Measurements from ENCODE around the gene DOLK. TPM values are rescaled to one million over a fixed set of nuclear protein-coding genes. Genes with fewer than 3 reads are reported as not detected.
"Not testable (repeated sequence)": the region's sequence is repeated elsewhere in the genome, so short reads cannot be mapped to it uniquely, and the experiment has no call there.

Gene DOLK
- 16.1 and 16.2 TPM in 2 replicates for total RNA-seq (2014; rRNA removed; shearing (Covaris generic))

DNA sequence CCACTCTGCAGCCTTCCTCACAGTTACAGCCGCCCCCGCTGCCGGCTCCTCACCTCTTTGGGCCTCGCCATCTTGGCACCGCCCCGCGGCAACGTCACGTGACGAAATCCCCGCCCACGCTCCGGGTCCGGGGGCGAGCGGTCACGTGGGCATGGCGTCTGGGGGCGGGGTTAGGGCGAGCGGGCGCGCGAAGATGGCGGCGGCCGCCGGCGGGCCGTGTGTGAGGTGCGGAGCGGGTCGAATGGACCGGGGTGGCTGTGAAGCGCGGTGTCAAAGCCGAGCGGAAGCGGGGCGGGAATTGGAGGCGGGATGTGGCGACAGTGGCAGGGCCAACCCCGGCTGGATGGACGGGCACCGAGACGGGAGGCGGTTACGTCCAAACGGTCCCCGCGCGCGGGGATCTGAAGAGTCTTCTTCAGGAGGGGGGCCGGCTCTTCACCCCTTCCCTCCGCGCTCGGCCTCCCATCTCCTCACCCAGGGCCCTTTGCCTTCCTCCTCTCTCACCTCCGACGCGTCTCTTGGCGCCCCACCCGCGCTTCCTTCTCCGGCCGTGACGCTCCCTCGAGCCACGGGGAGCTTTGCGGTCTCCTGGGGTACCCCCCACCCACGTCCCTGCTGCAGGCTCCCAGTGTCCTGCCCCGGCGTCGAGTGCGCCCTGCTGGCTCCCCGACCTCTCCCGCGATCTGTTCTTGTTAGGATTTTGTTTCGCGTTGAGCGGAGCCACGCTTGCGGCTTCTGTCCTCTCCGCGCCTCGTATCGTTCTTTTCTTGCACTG, at the start of gene DOLK, which contains the start of gene NUP188:
Gene DOLK (minus strand): TSS at position 77 of the 775 bp plus-strand sequence. CDS start 300 bp downstream, outside the sequence.
Gene NUP188 (plus strand): TSS at position 173 of the 775 bp plus-strand sequence. CDS start 21 bp downstream, at position 194.
- peak; percentile 84 for DNase-seq (ENCODE audit: low read depth)

- DNase-seq (ENCODE audit: low read depth) = no peak
Measured at GRCh38 chr9:128995791-128996190, 48.4 kb upstream of the DOLK start.

GRCh38 chr9:128992995-128993394, 45.6 kb upstream of the DOLK start:
- DNase-seq (ENCODE audit: low read depth) = peak; percentile 15

GRCh38 chr9:128987805-128988204, 40.4 kb upstream of the DOLK start:
- peak; percentile 68 for DNase-seq (ENCODE audit: low read depth)

DNA sequence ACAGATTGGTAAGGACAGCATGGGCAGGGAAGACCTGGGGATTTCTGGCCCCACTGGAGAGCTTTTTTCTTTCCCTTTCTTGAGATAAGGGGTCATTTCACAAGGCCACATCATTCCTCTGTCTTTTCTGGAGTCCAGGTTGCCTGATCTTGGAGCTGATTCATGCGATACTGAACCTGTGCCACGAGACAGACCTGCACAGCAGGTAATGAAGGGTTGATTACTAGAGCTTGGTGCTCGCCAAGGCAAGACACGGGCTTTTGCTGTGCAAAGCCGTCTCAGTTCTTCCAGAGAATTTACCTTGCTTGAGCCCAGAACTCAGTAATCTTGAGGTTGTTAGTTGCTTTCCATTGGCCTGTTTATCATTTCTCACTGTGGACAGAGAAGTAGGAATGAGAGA, 39.3 kb upstream of the DOLK start:
- no peak for DNase-seq (ENCODE audit: low read depth)

DNA sequence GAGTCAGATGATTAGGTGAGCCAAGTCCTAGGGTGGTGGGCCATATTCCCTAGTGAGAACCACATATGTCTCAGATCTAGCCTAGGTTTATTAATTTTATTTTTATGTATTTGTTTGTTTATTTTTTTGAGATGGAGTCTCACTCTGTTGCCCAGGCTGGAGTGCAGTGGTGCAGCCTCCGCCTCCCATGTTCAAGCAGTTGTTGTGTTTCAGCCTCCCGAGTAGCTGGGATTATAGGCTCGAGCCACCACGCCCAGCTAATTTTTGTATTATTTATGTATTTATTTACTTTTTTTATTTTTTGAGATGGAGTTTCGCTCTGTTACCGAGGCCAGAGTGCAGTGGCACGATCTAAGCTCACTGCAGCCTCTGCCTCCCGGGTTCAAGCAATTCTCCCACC, 36.1 kb upstream of the DOLK start:
- DNase-seq (ENCODE audit: low read depth) = no peak

DNA sequence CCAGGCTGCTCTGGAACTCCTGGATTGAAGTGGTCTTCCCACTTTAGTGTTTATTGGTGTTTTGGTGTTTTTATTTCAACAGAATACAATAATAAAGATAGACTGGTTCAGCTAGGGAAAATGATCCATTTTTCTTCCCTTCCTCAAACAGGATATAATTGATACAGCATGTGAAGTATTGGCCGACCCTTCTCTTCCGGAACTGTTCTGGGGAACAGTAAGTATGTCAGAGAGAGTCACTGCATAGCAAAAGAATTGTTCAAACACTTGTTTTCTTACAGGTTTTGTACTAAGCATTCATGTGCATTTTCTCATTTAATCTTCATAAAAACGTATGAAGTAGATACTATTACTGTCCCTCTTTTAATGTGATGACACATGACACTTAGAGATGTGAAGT, 31.7 kb upstream of the DOLK start:
- no peak for DNase-seq (ENCODE audit: low read depth)

GRCh38 chr9:128972956-128973355, 25.6 kb upstream of the DOLK start:
- peak; percentile 50 for DNase-seq (ENCODE audit: low read depth)

DNA sequence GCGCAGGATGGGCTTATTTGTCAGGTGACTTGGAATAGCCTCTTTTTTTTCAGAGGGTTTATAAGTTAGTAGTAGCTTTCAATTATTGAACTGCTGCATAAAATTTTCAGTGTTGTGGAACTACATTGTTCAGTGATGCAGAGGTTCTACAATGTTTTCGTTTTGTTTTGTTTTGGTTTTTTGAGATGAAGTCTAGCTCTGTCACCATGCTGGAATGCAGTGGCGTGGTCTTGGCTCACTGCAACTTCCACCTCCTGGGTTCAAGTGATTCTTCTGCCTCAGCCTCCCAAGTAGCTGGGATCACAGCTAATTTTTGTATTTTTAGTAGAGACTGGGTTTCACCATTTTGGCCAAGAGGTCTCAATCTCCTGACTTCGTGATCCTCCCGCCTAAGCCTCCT, 22.1 kb upstream of the DOLK start:
- DNase-seq (ENCODE audit: low read depth) = no peak

DNA sequence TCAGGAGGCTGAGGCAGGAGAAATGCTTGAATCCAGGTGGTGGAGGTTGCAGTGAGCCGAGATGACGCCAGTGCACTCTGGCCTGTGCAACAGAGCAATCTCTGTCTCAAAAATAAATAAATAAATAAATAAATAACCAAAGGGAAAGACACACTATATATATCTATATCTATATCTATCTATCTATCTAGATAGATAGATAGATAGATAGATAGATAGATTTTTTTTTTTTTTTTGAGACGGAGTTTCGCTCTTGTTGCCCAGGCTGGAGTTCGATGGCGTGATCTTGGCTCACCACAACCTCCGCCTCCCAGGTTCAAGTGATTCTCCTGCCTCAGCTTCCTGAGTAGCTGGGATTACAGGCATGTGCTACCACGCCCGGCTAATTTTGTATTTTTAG, 14.0 kb upstream of the DOLK start:
- DNase-seq (ENCODE audit: low read depth) = not testable (repeated sequence)

- DNase-seq (ENCODE audit: low read depth) = no peak
Measured at GRCh38 chr9:128947277-128947526, 201 bp downstream of the DOLK start.

DNA sequence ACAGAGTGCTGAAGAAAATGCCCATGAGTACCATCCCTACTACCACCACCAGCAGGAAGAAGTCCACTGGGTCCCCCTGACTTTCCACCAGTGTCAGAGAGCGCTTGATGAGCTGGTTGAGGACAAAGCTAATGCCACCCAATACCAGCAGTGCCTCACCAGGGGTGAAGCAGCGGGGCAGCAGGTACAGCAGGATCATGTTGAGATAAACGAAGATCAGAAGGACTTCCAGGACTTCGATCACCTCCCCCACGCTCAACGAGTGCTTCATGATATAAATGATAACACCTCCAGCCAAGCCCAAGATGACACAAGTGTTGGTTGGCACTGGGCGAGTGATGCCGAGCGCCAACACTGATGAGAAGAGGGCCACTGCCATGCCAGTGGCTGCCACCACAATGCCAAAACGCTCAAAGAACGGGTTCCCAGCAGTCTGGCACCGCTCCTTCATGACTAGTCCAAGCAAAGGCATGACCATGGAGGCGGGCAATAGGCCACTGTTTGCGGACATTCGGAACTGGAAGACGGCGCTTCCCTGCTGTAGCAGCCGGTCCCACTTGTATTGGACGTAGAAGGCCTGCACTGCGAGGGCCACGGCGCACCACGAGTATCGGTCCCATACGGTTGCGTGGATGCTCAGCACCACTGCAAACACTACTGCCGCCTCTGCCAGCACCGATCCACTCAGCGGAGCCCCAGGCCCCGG, 679 bp downstream of the DOLK start:
- DNase-seq (ENCODE audit: low read depth) = peak; percentile 26

DNA sequence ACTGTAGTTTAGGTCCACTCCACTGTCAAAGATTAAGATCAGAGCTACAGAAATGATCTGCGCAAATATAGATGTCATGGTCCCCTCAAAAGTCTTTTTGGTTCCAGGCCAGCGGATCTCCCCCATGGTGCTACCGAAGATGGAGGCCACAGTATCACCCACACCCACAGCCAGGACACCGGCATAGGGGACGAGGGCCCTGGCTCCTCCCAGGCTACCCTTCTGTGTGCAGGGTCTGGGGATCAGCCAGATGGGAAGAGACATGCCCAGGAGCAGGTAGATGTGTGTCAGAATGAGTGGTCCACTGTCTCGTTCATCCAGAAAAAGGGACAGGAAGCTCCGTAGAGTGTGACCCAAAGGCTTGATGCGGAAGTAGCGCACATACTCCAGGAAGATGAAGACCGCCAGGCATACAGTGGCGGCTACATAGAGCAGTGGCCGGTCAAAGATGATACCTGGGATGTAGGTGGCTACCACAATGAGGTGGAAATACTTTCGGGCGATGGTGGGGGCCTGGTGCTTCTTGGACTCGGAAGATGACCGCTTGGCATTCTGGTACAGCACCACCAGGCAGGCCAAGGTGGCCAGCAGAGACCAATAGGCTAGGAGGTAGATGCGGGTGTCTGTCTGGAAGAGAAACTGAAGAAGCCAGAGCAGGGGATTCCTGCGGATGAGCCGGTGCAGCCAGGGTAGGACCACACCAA, 1.5 kb downstream of the DOLK start:
- no peak for DNase-seq (ENCODE audit: low read depth)

GRCh38 chr9:128944966-128945365, 2.4 kb downstream of the DOLK start:
- not testable (repeated sequence) for DNase-seq (ENCODE audit: low read depth)

GRCh38 chr9:128943832-128944620, 3.4 kb downstream of the DOLK start:
- no peak for DNase-seq (ENCODE audit: low read depth)

- no peak for DNase-seq (ENCODE audit: low read depth)
Measured at GRCh38 chr9:128940946-128941755, 6.3 kb downstream of the DOLK start.

DNA sequence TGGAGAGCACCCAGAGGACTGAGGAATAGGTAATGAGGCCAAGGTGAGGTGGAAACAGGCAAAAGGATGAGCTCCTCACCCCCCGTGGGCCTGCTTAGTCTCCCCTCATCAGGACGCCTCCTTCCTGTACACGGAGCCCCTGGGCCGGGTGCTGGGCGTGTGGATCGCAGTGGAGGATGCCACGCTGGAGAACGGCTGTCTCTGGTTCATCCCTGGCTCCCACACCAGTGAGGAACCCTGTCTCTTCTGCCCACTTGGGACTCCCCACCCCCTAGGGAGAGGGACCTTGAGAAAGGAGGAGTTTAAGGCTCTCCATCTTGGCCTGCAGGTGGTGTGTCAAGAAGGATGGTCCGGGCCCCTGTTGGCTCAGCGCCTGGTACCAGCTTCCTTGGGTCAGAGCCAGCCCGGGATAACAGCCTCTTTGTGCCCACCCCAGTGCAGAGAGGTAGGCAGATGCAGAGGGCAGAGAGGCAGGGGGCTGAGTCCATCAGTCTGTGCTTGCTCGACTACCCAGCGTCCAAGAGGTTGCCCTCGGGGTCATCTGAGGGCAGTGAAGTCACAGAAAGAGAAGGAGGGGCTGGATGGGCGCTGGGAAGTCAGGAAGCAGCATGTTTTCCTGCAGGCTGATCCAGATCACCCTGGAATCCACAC, 7.0 kb downstream of the DOLK start:
- DNase-seq (ENCODE audit: low read depth) = no peak

GRCh38 chr9:128937310-128938165, 9.9 kb downstream of the DOLK start:
- no peak for DNase-seq (ENCODE audit: low read depth)

- DNase-seq (ENCODE audit: low read depth) = no peak
Measured at GRCh38 chr9:128936171-128936865, 11.1 kb downstream of the DOLK start.

Measured in RPMI7951 (cell line).